Measurements from ENCODE around the gene MEIS3.

Gene MEIS3

DNA sequence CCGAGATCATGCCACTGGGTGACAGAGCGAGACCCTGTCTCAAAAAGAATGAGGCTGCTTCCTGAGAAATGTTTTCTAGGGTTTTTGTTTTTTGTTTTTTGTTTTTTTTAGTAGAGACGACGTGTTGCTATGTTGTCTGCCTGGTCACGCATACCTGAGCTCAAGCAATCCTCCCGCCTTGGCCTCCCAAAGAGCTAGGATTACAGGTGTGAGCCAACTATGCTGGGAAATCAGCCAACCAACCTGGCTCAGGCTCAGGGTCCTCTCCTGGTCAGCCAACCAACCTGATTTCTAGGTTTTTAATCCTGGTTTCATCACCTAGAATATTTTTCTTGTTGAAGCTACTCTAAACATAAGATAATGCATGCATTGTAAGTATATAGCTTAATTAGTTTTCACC is 62.4 kb downstream of the MEIS3 start:
- DNase-seq, result no peak

- no peak for DNase-seq
These were observed 66.0 kb downstream of the MEIS3 start for GRCh38 chr19:47353307-47353712.

Data from SIG-M5 (cell line).